MM.1S (cell line): ENCODE results near the gene PLPP3.

Experiments
- DNase-seq: peaks from one replicate; pipeline ENCODE4 v3.0.0-alpha.2; 2015
- H2AFZ ChIP-seq: fragments of 300-600 bp; sonication (generic); 2 replicates; pipeline ENCODE4 v1.6.0; 2016; ENCODE audit warnings: antibody characterized with exemption, low read length
- H3F3A ChIP-seq: fragments of 300-600 bp; sonication (generic); 2 replicates; pipeline ENCODE4 v1.6.1; 2016; ENCODE audit warnings: mild to moderate bottlenecking, antibody characterized with exemption, low read length, moderate library complexity, mixed read lengths; ENCODE audit not compliant: insufficient read depth
- H3K27ac ChIP-seq: fragments of 300-600 bp; sonication (generic); 2 replicates; pipeline ENCODE4 v1.5.1; 2016; ENCODE audit warnings: mild to moderate bottlenecking, low read length
- H3K27me3 ChIP-seq: fragments of 300-600 bp; sonication (generic); replicated peaks from 2 replicates; pipeline ENCODE4 v1.6.0; 2016; ENCODE audit warnings: low read length; ENCODE audit not compliant: insufficient read depth
- H3K36me3 ChIP-seq: fragments of 300-600 bp; sonication (generic); replicated peaks from 2 replicates; pipeline ENCODE4 v1.6.1; 2016; ENCODE audit warnings: mild to moderate bottlenecking, low read length, mixed read lengths; ENCODE audit not compliant: insufficient read depth
- H3K4me1 ChIP-seq: fragments of 300-600 bp; sonication (generic); 2 replicates; pipeline ENCODE4 v1.6.1; 2016; ENCODE audit warnings: low read length, mixed read lengths
- H3K4me2 ChIP-seq: fragments of 300-600 bp; sonication (generic); 2 replicates; pipeline ENCODE4 v1.6.0; 2016; ENCODE audit warnings: low read depth, low read length
- H3K4me3 ChIP-seq: fragments of 300-600 bp; sonication (generic); 2 replicates; pipeline ENCODE4 v1.5.1; 2016; ENCODE audit warnings: low read length, mixed read lengths
- H3K79me2 ChIP-seq: fragments of 300-600 bp; sonication (generic); 2 replicates; pipeline ENCODE4 v1.6.1; 2016; ENCODE audit warnings: mixed run types, low read length, mixed read lengths
- H3K9ac ChIP-seq: fragments of 300-600 bp; sonication (generic); 2 replicates; pipeline ENCODE4 v1.6.1; 2016; ENCODE audit warnings: low read length, mixed read lengths
- H3K9me2 ChIP-seq: fragments of 300-600 bp; sonication (generic); replicated peaks from 2 replicates; pipeline ENCODE4 v1.6.1; 2016; ENCODE audit warnings: mild to moderate bottlenecking, low read length, mixed read lengths; ENCODE audit not compliant: insufficient read depth
- H3K9me3 ChIP-seq: fragments of 300-600 bp; sonication (generic); replicated peaks from 2 replicates; pipeline ENCODE4 v1.6.1; 2016; ENCODE audit warnings: mild to moderate bottlenecking, low read length, mixed read lengths; ENCODE audit not compliant: insufficient read depth
- H4K20me1 ChIP-seq: fragments of 300-600 bp; sonication (generic); 2 replicates; pipeline ENCODE4 v1.6.1; 2016; ENCODE audit warnings: mild to moderate bottlenecking, low read length, moderate library complexity, mixed read lengths; ENCODE audit not compliant: insufficient read depth
- EZH2 ChIP-seq: fragments of 300-600 bp; sonication (generic); optimal IDR thresholded peaks from 2 replicates; pipeline ENCODE3; 2017; ENCODE audit warnings: low read depth, mild to moderate bottlenecking, antibody characterized with exemption, low read length, mixed read lengths
- EZH2phosphoT487 ChIP-seq: fragments of 300-600 bp; sonication (generic); IDR thresholded peaks from 2 replicates; pipeline ENCODE4 v1.6.1; 2018; ENCODE audit warnings: antibody characterized with exemption, low read length
- TF ChIP-seq, protein P1 (sequence below): fragments of 300-600 bp; sonication (generic); IDR thresholded peaks from 2 replicates; pipeline ENCODE4 v1.5.1; 2016; ENCODE audit warnings: antibody characterized with exemption, low read length, mixed read lengths

Gene PLPP3

DNA sequence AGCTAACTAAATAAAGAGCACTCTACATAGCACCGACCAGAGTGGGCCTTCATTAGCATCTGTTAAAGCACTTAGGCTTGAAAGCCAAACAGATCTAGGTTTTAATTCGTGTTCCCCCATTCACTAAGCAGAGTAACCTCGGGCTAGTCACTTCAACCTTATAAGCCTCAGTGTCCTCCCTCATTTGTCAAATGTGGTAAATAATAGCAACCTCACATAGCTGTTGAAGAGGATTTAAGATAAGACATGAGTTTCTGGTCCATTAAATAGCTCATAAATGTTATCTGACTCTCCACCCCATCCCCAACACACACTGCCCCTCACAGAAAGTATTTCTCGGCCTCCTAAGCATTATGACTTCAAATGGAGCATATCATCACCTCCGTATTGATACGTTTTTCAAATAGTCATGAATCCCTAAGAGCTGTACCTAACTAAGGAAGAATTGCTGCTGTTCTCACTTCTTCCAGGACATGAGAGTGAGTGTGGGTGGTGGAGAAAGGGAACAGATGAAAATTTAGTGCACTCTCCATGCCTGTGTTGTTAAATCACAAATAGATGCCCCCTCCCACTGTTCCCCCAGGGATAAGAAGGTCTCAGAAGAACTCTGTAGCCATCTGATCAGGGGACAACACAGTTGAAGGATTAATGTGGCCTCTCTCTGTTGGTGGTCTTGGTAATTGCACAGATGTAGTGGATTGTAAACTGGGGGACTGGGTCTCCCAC lies 47.6 kb downstream of the PLPP3 start:
- H3K27ac ChIP-seq, result no peak overlapping the region
- H3K36me3 ChIP-seq, result no peaks in the 10 kb centered on the region
- H3F3A ChIP-seq, result no peaks in the 10 kb centered on the region
- TF ChIP-seq EZH2phosphoT487 (no peak), EZH2 (no peak)
- TF ChIP-seq, protein P1, sequence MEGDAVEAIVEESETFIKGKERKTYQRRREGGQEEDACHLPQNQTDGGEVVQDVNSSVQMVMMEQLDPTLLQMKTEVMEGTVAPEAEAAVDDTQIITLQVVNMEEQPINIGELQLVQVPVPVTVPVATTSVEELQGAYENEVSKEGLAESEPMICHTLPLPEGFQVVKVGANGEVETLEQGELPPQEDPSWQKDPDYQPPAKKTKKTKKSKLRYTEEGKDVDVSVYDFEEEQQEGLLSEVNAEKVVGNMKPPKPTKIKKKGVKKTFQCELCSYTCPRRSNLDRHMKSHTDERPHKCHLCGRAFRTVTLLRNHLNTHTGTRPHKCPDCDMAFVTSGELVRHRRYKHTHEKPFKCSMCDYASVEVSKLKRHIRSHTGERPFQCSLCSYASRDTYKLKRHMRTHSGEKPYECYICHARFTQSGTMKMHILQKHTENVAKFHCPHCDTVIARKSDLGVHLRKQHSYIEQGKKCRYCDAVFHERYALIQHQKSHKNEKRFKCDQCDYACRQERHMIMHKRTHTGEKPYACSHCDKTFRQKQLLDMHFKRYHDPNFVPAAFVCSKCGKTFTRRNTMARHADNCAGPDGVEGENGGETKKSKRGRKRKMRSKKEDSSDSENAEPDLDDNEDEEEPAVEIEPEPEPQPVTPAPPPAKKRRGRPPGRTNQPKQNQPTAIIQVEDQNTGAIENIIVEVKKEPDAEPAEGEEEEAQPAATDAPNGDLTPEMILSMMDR, result no peak
- H3K4me3 ChIP-seq, result no peak overlapping the region
- H3K9me2 ChIP-seq, result no peaks in the 10 kb centered on the region
- H3K9me3 ChIP-seq, result no peaks in the 10 kb centered on the region
- no peaks in the 10 kb centered on the region for H4K20me1 ChIP-seq
- peaks cover 24% of the 10 kb centered on the region; the same call in 1 of the 2 replicates for H3K27me3 ChIP-seq
- H3K9ac ChIP-seq, result no peak overlapping the region
- DNase-seq, result no peak
- no peak overlapping the region for H3K4me2 ChIP-seq
- no peaks in the 10 kb centered on the region for H3K79me2 ChIP-seq
- peaks cover 18% of the 10 kb centered on the region for H3K4me1 ChIP-seq
- no peak overlapping the region for H2AFZ ChIP-seq

DNA sequence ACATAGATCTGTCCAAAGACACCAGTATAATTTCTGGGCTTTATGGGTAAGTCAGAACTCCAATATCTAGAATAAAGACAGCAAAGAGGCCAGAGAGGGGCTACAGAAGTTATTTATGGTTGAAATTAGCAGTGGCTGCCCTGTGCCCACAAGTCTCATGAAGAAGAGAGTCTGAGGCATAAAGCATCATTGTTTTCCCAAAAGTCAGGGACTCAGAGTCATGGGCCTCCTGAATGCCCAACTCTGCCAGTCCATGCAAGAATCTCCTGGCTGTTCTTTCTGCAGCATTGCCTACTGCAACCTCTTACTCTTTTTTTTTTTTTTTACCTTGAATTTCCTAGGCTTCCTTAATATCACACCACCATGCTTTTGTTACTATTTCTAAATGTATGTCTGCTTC lies 49.6 kb downstream of the PLPP3 start:
- no peak for TF ChIP-seq EZH2
- TF ChIP-seq, protein P1, result no peak
- no peak for TF ChIP-seq EZH2phosphoT487
- Histone ChIP-seq H3K9ac (no peak overlapping the region), H3K27me3 (peaks cover 25% of the 10 kb centered on the region), H3K9me2 (no peaks in the 10 kb centered on the region), H3K4me3 (no peak overlapping the region), H3K79me2 (no peaks in the 10 kb centered on the region), H2AFZ (no peak overlapping the region), H3K9me3 (no peaks in the 10 kb centered on the region), H4K20me1 (no peaks in the 10 kb centered on the region), H3K4me1 (peaks cover 38% of the 10 kb centered on the region), H3K27ac (no peak overlapping the region), H3K36me3 (no peaks in the 10 kb centered on the region), H3F3A (peaks cover 18% of the 10 kb centered on the region), H3K4me2 (no peak overlapping the region)
- DNase-seq, result no peak

DNA sequence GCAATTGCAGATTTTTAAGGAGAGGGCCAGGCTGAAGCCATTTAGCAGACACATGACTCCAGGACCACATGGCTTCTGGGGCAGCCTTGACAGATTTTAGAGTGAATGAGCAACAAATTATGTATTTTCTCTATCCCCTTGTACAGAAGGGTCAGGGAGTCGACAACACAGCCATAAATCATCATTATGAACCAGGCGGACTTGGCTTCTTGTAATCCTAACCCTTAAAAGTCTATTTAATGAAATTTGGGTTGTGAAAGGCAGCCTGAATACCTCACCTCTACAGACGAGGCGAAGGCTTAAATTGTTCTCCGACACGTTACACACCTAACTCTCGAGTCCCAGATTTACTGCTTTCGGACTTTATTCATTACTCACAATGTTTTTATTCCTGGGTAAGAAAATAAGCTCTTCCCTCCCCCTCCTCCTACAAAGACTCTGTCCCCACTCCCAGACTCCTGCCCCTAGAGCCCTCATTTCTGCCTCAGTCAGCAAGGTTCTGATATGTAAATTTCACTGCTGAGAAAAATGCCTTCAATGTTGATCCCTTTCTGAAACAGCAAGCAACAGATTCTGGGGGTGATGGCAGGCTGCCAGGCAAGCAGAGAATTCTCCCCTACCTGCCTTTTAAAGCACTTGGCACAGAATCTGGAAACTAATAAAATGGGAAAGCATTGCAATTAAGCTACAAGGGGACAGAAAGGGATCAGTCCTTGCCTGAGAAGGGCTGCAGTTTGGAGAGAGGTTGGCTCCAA lies 51.6 kb downstream of the PLPP3 start:
- no peak overlapping the region for H2AFZ ChIP-seq
- H3K79me2 ChIP-seq, result no peaks in the 10 kb centered on the region
- H3K4me3 ChIP-seq, result no peak overlapping the region
- H3K9ac ChIP-seq, result no peak overlapping the region
- peaks cover 40% of the 10 kb centered on the region for H3K4me1 ChIP-seq
- H3K9me3 ChIP-seq, result no peaks in the 10 kb centered on the region
- H3K27me3 ChIP-seq, result peaks cover 46% of the 10 kb centered on the region
- H3K36me3 ChIP-seq, result no peaks in the 10 kb centered on the region
- H3K4me2 ChIP-seq, result no peak overlapping the region
- H3K9me2 ChIP-seq, result no peaks in the 10 kb centered on the region
- H3F3A ChIP-seq, result peaks cover 18% of the 10 kb centered on the region
- no peaks in the 10 kb centered on the region for H4K20me1 ChIP-seq
- DNase-seq, result peak; percentile 14
- H3K27ac ChIP-seq, result no peak overlapping the region
- no peak for TF ChIP-seq EZH2
- no peak for TF ChIP-seq EZH2phosphoT487
- TF ChIP-seq, protein P1, result no peak
